Gastroesophageal sphincter (tissue), 4 donors: ENCODE data around the gene GJC1. TPM values are rescaled to one million over a fixed set of nuclear protein-coding genes. Genes with fewer than 3 reads are reported as not detected.

Source experiments
- ATAC-seq: fragments of 150-250 bp; one replicate; pipeline ENCODE4 v1.9.1; 2016; ENCODE audit warnings: mild to moderate bottlenecking, moderate library complexity
- H3K27ac ChIP-seq, 4 donors: fragments of 200-600 bp; sonication (generic) in 3 of 4; 1 replicate in 3 of 4; 2 replicates in 1 of 4; pipeline ENCODE4 v1.5.1; 2016 to 2019
- H3K27me3 ChIP-seq: fragments of 200-600 bp; sonication (generic); one replicate; pipeline ENCODE4 v1.5.1; 2019
- H3K36me3 ChIP-seq, 2 donors: fragments of 200-600 bp; sonication (generic); one replicate each; pipeline ENCODE4 v1.5.1; 2019; ENCODE audit warnings: control low read depth in 1 of 2
- H3K4me1 ChIP-seq, 3 donors: fragments of 200-600 bp; sonication (generic); 1 replicate in 2 of 3; 2 replicates in 1 of 3; pipeline ENCODE4 v1.5.1; 2016 to 2019; ENCODE audit warnings: control low read depth in 2 of 3
- H3K4me3 ChIP-seq, 2 donors: fragments of 200-600 bp; sonication (generic); one replicate each; pipeline ENCODE4 v1.5.1; 2019; ENCODE audit warnings: mild to moderate bottlenecking in 1 of 2, moderate library complexity in 1 of 2
- H3K9me3 ChIP-seq, 3 donors: fragments of 200-600 bp; sonication (generic); one replicate each; pipeline ENCODE4 v1.5.1; 2017 to 2019; ENCODE audit warnings: control low read depth in 2 of 3
- EP300 ChIP-seq: sonication (generic); formaldehyde crosslinking; IDR thresholded peaks from one replicate; pipeline ENCODE4 v1.6.1; 2017; ENCODE audit warnings: antibody characterized with exemption, mild to moderate bottlenecking
- POLR2A ChIP-seq, 2 donors: fragments of 450-650 bp; IDR thresholded peaks; one replicate each; pipeline ENCODE4 v1.6.1; 2017; ENCODE audit warnings: antibody characterized with exemption in 2 of 2, mild to moderate bottlenecking in 2 of 2, moderate library complexity in 1 of 2
- POLR2AphosphoS5 ChIP-seq: sonication (generic); formaldehyde crosslinking; IDR thresholded peaks from one replicate; pipeline ENCODE4 v1.6.1; 2017; ENCODE audit warnings: antibody characterized with exemption
- WGBS, 2 donors: methylation state at CpG; one replicate each; pipeline ENCODE4 v1.1.5; 2018; ENCODE audit warnings: low coverage in 1 of 2; 5-methylcytosine and 5-hydroxymethylcytosine counted together
- total RNA-seq, 4 donors: library from RNA; depleted of rRNA; stranded (reverse); fragments of >200 nt; gene quantifications; one replicate each; pipeline ENCODE4 v1.1.0, GENCODE V29; 2016
- TF ChIP-seq, protein P1 (sequence below), 4 experiments: fragments of 200-600 bp in 2 of 4; fragments of 450-650 bp in 2 of 4; sonication (generic) in 1 of 4; IDR thresholded peaks; one replicate each; pipeline ENCODE4 v1.5.1; 2017 to 2019; ENCODE audit warnings: antibody characterized with exemption in 4 of 4, mild to moderate bottlenecking in 2 of 4, moderate library complexity in 2 of 4

The GJC1 gene
- total RNA-seq, 4 donors from 2014 or later, result 28.2 to 78.3 (median 44.5) TPM

DNA sequence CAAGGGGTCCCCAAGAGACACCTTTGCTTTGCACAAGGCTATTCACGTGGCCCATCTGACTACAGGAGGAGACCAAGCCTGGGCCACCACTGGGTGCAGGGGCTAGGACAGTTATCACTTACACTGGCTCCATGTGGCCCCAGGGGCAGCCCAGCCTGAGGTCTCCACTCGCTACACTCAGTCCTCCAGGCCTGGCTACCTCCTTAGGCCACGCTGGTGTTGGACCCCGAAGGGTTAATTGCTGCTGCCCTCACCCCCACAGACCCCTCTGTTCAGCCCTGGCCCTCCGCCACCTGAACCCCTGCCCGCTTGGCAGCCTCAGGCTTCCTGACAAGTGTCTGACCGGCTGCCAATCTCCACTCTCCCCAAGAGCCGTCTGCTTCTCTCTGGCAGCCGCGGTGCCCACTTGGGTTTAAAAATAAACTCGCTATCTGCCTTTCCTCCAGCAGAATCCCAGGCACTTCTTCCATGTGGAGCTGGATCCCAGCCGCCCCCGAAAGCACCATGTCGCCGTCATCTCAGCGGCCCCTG, 43.5 kb downstream of the GJC1 start:
- Histone ChIP-seq H3K9me3 (no peaks in the 10 kb centered on the region), H3K27me3 (no peaks in the 10 kb centered on the region), H3K4me3 (no peak overlapping the region), H3K36me3 (no peaks in the 10 kb centered on the region), H3K4me1 (peaks cover 0 to 42% (median 11%) of the 10 kb centered on the region in 3 donors), H3K27ac (peak overlapping the region in 3 of 4 donors; percentile 25 to 56 (median 40))
- no peak for ATAC-seq
- WGBS, 2 donors, result 13% methylated on average over 11 of the region's 16 CpGs; no CpG with 5 or more reads in 1 of the 2 donors
- TF ChIP-seq, protein P1, sequence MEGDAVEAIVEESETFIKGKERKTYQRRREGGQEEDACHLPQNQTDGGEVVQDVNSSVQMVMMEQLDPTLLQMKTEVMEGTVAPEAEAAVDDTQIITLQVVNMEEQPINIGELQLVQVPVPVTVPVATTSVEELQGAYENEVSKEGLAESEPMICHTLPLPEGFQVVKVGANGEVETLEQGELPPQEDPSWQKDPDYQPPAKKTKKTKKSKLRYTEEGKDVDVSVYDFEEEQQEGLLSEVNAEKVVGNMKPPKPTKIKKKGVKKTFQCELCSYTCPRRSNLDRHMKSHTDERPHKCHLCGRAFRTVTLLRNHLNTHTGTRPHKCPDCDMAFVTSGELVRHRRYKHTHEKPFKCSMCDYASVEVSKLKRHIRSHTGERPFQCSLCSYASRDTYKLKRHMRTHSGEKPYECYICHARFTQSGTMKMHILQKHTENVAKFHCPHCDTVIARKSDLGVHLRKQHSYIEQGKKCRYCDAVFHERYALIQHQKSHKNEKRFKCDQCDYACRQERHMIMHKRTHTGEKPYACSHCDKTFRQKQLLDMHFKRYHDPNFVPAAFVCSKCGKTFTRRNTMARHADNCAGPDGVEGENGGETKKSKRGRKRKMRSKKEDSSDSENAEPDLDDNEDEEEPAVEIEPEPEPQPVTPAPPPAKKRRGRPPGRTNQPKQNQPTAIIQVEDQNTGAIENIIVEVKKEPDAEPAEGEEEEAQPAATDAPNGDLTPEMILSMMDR (IDR thresholded peaks at IDR 0.05), result no peak
- no peak for TF ChIP-seq POLR2AphosphoS5

DNA sequence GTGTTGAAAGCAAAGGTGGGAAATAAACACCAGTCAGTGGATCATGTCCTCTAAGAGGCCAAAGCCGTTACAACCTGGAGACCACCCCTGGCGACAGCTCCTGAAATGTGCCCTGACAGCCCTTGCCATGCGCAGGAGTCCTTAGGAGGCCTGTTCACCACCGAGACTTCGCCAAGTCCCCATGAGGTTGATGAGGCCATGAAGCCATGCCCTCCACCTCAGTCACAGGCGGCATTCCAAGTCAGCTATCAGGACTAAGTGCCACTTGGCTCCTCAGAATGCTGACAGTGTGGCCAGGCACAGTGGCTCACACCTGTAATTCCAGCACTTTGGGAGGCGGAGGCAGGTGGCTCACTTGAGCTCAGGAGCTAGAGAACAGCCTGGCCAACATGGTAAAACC, 44.2 kb downstream of the GJC1 start:
- WGBS, 2 donors, result no CpG with 5 or more reads among the region's 7 CpGs
- H3K4me3 ChIP-seq, result no peak overlapping the region
- H3K4me1 ChIP-seq, result peaks cover 0 to 49% (median 11%) of the 10 kb centered on the region in 3 donors
- no peaks in the 10 kb centered on the region for H3K27me3 ChIP-seq
- peak overlapping the region in 2 of 4 donors; percentile 25 to 56 for H3K27ac ChIP-seq
- no peak for ATAC-seq
- no peak for TF ChIP-seq POLR2AphosphoS5
- TF ChIP-seq EP300, result no peak
- TF ChIP-seq POLR2A (IDR thresholded peaks at IDR 0.05), result no peak
- TF ChIP-seq, protein P1 (IDR thresholded peaks at IDR 0.05), result no peak
- no peaks in the 10 kb centered on the region for H3K9me3 ChIP-seq
- H3K36me3 ChIP-seq, result no peaks in the 10 kb centered on the region

DNA sequence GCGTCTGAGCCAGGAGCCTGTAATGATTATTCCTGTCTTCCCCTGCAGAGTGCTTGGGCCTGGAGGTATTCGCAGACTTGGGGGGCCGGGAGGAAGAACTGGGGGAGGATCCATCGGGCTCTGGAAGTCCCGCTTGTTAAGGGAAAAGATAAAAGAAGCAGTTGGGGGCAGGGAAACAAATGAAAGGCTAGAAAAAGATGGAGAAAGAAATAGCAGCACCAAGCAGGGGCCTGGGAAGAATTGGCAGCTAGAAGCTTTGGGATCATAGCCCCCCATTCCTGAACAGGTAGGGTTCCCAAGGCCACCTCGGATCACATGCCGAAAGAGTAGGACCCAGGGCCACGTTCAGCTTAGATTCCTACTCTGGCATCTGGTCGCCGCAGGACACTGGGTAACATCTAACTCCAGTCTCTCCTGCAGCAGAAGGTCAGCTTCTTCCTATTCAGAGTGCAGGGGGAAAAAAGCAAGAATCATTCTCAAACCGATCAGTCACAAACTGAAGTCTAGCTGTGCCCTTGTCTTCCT, 47.7 kb downstream of the GJC1 start:
- peak overlapping the region; percentile 18 to 79 (median 66) for H3K27ac ChIP-seq
- TF ChIP-seq, protein P1 (IDR thresholded peaks at IDR 0.05), result no peak
- TF ChIP-seq EP300 (no peak), POLR2A (IDR thresholded peaks at IDR 0.05) (no peak), POLR2AphosphoS5 (no peak)
- no peaks in the 10 kb centered on the region for H3K36me3 ChIP-seq
- H3K9me3 ChIP-seq, result no peaks in the 10 kb centered on the region
- H3K4me1 ChIP-seq, result peaks cover 0 to 58% (median 17%) of the 10 kb centered on the region in 3 donors
- no peaks in the 10 kb centered on the region for H3K27me3 ChIP-seq
- 22 to 62% methylated on average over 1 to 6 of the region's 11 CpGs for WGBS, 2 donors
- ATAC-seq, result no peak
- peak overlapping the region in 1 of 2 donors; percentile 8 for H3K4me3 ChIP-seq

DNA sequence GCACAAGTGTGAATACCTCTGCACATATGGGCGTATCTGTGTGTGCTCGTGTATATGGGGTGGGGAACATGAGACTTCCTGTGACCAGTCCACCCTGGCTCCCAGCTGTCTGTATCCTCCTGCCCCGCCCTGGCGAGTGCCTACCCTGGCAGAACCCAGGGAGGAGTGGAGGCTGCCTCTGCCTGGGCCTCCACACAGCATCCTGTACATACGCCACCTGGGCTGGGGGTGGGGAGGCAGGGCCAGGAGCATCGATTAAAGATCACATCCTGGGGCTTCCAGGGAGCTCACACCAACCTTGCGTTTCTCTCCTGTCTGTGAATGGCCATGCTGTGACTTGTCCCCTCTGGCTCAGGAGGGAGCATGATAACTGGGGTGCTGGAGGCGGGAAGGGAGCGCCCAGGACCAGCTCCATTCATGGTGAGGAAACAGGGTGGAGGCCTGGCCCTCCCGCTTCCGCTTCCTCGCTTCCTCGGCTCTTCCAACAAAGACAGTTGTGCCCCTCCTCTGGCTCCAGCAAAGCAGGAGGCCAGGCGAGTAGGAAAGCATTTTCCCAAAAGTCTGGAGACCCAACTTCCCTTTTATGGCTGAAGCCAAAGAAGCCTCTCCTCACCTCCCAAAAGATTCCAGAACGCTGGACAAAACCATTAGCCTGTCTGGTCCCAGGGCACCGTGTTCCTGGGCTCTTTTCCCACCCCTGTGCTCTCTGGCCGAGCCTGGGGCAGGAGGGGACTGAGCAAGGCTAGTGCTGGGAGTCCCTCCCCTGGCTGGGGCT, 48.3 kb downstream of the GJC1 start:
- no peak for ATAC-seq
- peaks cover 0 to 53% (median 11%) of the 10 kb centered on the region in 3 donors for H3K4me1 ChIP-seq
- H3K4me3 ChIP-seq, result no peak overlapping the region
- no peak for TF ChIP-seq POLR2AphosphoS5
- no peak for TF ChIP-seq POLR2A (IDR thresholded peaks at IDR 0.05)
- TF ChIP-seq, protein P1 (IDR thresholded peaks at IDR 0.05), result no peak
- TF ChIP-seq EP300, result no peak
- H3K9me3 ChIP-seq, result no peaks in the 10 kb centered on the region
- no peaks in the 10 kb centered on the region for H3K36me3 ChIP-seq
- WGBS, 2 donors, result 24% methylated on average over 3 of the region's 17 CpGs; no CpG with 5 or more reads in 1 of the 2 donors
- no peaks in the 10 kb centered on the region for H3K27me3 ChIP-seq
- H3K27ac ChIP-seq, result peak overlapping the region; percentile 18 to 79 (median 66)
